MM.1S (cell line): ENCODE data around the gene PTPRN2.

ENCODE experiments used
- EZH2 ChIP-seq: fragments of 300-600 bp; sonication (generic); optimal IDR thresholded peaks from 2 replicates; pipeline ENCODE3; 2017; ENCODE audit warnings: low read depth, mild to moderate bottlenecking, antibody characterized with exemption, low read length, mixed read lengths
- EZH2phosphoT487 ChIP-seq: fragments of 300-600 bp; sonication (generic); IDR thresholded peaks from 2 replicates; pipeline ENCODE4 v1.6.1; 2018; ENCODE audit warnings: antibody characterized with exemption, low read length
- TF ChIP-seq, protein P1 (sequence below): fragments of 300-600 bp; sonication (generic); IDR thresholded peaks from 2 replicates; pipeline ENCODE4 v1.5.1; 2016; ENCODE audit warnings: antibody characterized with exemption, low read length, mixed read lengths

DNA sequence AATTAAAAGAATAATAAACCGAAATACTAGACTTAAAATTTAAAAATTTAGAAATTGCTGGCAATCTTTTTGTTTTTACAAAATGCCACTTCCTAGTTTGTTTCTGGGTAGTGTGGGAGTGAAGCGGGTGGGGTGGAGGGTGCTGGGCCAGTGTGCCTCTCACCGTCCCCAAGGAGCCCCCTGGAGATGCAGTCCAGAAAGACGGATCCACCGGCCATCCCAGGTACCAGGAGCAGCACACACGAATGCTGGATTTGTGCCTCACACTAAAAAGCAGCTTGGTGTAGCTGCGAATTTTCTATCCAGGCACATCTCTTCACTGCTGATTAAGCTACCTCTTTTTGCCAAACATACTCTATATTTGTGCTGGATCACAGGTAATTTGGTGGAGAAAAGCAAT is 632.7 kb downstream of the PTPRN2 start:
- TF ChIP-seq, protein P1, sequence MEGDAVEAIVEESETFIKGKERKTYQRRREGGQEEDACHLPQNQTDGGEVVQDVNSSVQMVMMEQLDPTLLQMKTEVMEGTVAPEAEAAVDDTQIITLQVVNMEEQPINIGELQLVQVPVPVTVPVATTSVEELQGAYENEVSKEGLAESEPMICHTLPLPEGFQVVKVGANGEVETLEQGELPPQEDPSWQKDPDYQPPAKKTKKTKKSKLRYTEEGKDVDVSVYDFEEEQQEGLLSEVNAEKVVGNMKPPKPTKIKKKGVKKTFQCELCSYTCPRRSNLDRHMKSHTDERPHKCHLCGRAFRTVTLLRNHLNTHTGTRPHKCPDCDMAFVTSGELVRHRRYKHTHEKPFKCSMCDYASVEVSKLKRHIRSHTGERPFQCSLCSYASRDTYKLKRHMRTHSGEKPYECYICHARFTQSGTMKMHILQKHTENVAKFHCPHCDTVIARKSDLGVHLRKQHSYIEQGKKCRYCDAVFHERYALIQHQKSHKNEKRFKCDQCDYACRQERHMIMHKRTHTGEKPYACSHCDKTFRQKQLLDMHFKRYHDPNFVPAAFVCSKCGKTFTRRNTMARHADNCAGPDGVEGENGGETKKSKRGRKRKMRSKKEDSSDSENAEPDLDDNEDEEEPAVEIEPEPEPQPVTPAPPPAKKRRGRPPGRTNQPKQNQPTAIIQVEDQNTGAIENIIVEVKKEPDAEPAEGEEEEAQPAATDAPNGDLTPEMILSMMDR, result no peak
- TF ChIP-seq EZH2, result no peak
- no peak for TF ChIP-seq EZH2phosphoT487
